Measurements from ENCODE around the gene TSSK1B. TPM values are rescaled to one million over a fixed set of nuclear protein-coding genes. Genes with fewer than 3 reads are reported as not detected.
"Not testable (repeated sequence)": the region's sequence is repeated elsewhere in the genome, so short reads cannot be mapped to it uniquely, and the experiment has no call there.

TSSK1B gene
- total and polyA plus RNA-seq, 7 donors, result not detected

GRCh38 chr5:113405530-113405929 is 29.3 kb downstream of the TSSK1B start:
- 93 to 95% methylated on average over 6 of the region's 6 CpGs for WGBS, 2 donors
- H3K27me3 ChIP-seq, result no peaks in the 10 kb centered on the region
- no peak for TF ChIP-seq EP300 (IDR thresholded peaks at IDR 0.05)
- no peak for TF ChIP-seq CTCF (IDR thresholded peaks at IDR 0.05)
- no peak for TF ChIP-seq POLR2A (IDR thresholded peaks at IDR 0.05)
- TF ChIP-seq POLR2AphosphoS5 (IDR thresholded peaks at IDR 0.05), result no peak
- DNase-seq, result no peak
- H3K27ac ChIP-seq, result no peak overlapping the region
- H3K4me3 ChIP-seq, result no peak overlapping the region
- intact Hi-C loops (cut with DNase I), result no loop called here
- no peaks in the 10 kb centered on the region for H3K9me3 ChIP-seq
- H3K36me3 ChIP-seq, result no peaks in the 10 kb centered on the region
- no peaks in the 10 kb centered on the region for H3K4me1 ChIP-seq

GRCh38 chr5:113404269-113404668 is 30.5 kb downstream of the TSSK1B start:
- H3K36me3 ChIP-seq, result no peaks in the 10 kb centered on the region
- intact Hi-C loops (cut with DNase I), result no loop called here
- H3K27me3 ChIP-seq, result no peaks in the 10 kb centered on the region
- H3K9me3 ChIP-seq, result no peaks in the 10 kb centered on the region
- no peak for TF ChIP-seq POLR2AphosphoS5 (IDR thresholded peaks at IDR 0.05)
- no peaks in the 10 kb centered on the region for H3K4me1 ChIP-seq
- WGBS, 2 donors, result 53 to 68% methylated on average over 2 of the region's 2 CpGs
- H3K4me3 ChIP-seq, result no peak overlapping the region
- no peak overlapping the region for H3K27ac ChIP-seq
- no peak for DNase-seq

- intact Hi-C loops (cut with DNase I); H3K4me3 ChIP-seq; H3K27me3 ChIP-seq; H3K9me3 ChIP-seq; H3K36me3 ChIP-seq; DNase-seq; H3K27ac ChIP-seq; H3K4me1 ChIP-seq: not testable (repeated sequence)
- 77 to 86% methylated on average over 4 of the region's 4 CpGs for WGBS, 2 donors
These were observed 36.8 kb downstream of the TSSK1B start for GRCh38 chr5:113397986-113398385.

GRCh38 chr5:113397046-113397445 is 37.7 kb downstream of the TSSK1B start:
- TF ChIP-seq EP300 (IDR thresholded peaks at IDR 0.05) (no peak), POLR2A (IDR thresholded peaks at IDR 0.05) (no peak), CTCF (IDR thresholded peaks at IDR 0.05) (no peak), POLR2AphosphoS5 (IDR thresholded peaks at IDR 0.05) (no peak)
- WGBS, 2 donors, result 72 to 77% methylated on average over 3 of the region's 3 CpGs
- Histone ChIP-seq H3K9me3 (no peaks in the 10 kb centered on the region), H3K27me3 (no peaks in the 10 kb centered on the region), H3K36me3 (no peaks in the 10 kb centered on the region), H3K27ac (no peak overlapping the region), H3K4me3 (no peak overlapping the region), H3K4me1 (no peaks in the 10 kb centered on the region)
- intact Hi-C loops (cut with DNase I), result no loop called here
- no peak for DNase-seq

- H3K4me3 ChIP-seq, result no peak overlapping the region
- no peaks in the 10 kb centered on the region for H3K36me3 ChIP-seq
- WGBS, 2 donors, result 69 to 86% methylated on average over 2 of the region's 2 CpGs
- H3K27me3 ChIP-seq, result no peaks in the 10 kb centered on the region
- H3K9me3 ChIP-seq, result no peaks in the 10 kb centered on the region
- H3K4me1 ChIP-seq, result no peaks in the 10 kb centered on the region
- no peak for DNase-seq
- no peak overlapping the region for H3K27ac ChIP-seq
- intact Hi-C loops (cut with DNase I), result no loop called here
- TF ChIP-seq POLR2A (IDR thresholded peaks at IDR 0.05) (no peak), EP300 (IDR thresholded peaks at IDR 0.05) (no peak), CTCF (IDR thresholded peaks at IDR 0.05) (no peak), POLR2AphosphoS5 (IDR thresholded peaks at IDR 0.05) (no peak)
These were observed 40.1 kb downstream of the TSSK1B start for GRCh38 chr5:113394658-113395057.

- no peak for DNase-seq
- Histone ChIP-seq H3K36me3 (no peaks in the 10 kb centered on the region), H3K4me1 (no peaks in the 10 kb centered on the region), H3K27ac (no peak overlapping the region), H3K4me3 (no peak overlapping the region), H3K9me3 (no peaks in the 10 kb centered on the region), H3K27me3 (no peaks in the 10 kb centered on the region)
- WGBS, 2 donors, result 88 to 90% methylated on average over 1 of the region's 1 CpG
- intact Hi-C loops (cut with DNase I), result no loop called here
- TF ChIP-seq EP300 (IDR thresholded peaks at IDR 0.05) (no peak), POLR2AphosphoS5 (IDR thresholded peaks at IDR 0.05) (no peak), POLR2A (IDR thresholded peaks at IDR 0.05) (no peak), CTCF (IDR thresholded peaks at IDR 0.05) (no peak)
These were observed 44.6 kb downstream of the TSSK1B start for GRCh38 chr5:113390224-113390623.

All from sigmoid colon (tissue), 7 donors.